ENCODE measurements around the gene RNF26. TPM values are rescaled to one million over a fixed set of nuclear protein-coding genes. Genes with fewer than 3 reads are reported as not detected.

Gene RNF26
- total RNA-seq, 2 donors from 2014 or later: 51.8 to 76.3 TPM

- H3K4me3 Mint-ChIP-seq: no peak overlapping the region
- Histone ChIP-seq H3K4me3 (ENCODE audit: low read length) (no peak overlapping the region), H3K4me1 (ENCODE audit: control insufficient read depth, insufficient read depth, low read length) (no peaks in the 10 kb centered on the region), H3K27ac (ENCODE audit: low read depth, low read length) (no peak overlapping the region), H3K27me3 (ENCODE audit: control insufficient read depth, insufficient read depth, low read length, poor library complexity, severe bottlenecking) (peaks cover 57% of the 10 kb centered on the region), H3K36me3 (ENCODE audit: control insufficient read depth, insufficient read depth, low read length) (no peaks in the 10 kb centered on the region), H3K9ac (ENCODE audit: extremely low read depth, low read length, poor library complexity, severe bottlenecking) (no peak overlapping the region), H3K9me3 (ENCODE audit: control insufficient read depth, low read length) (no peaks in the 10 kb centered on the region)
- H3K9me3 Mint-ChIP-seq: peaks cover 1% of the 10 kb centered on the region
- no peak for TF ChIP-seq CTCF (conservative IDR thresholded peaks at IDR 0.05)
- H3K27ac Mint-ChIP-seq: no peak overlapping the region
- H3K36me3 Mint-ChIP-seq (ENCODE audit: low read depth): no peaks in the 10 kb centered on the region
- no peak for DNase-seq
- H3K4me1 Mint-ChIP-seq: no peaks in the 10 kb centered on the region
- H3K27me3 Mint-ChIP-seq (ENCODE audit: insufficient read depth): peaks cover 75% of the 10 kb centered on the region
- WGBS, 2 experiments (ENCODE audit: insufficient coverage in 1 of 2, insufficient read length in 1 of 2): 89 to 90% methylated on average over 7 to 12 of the region's 12 CpGs
Observed at GRCh38 chr11:119345685-119346084, 11.4 kb downstream of the RNF26 start.

- no peak for TF ChIP-seq CTCF (conservative IDR thresholded peaks at IDR 0.05)
- H3K27ac ChIP-seq (ENCODE audit: low read depth, low read length): no peak within 1 kb of the TSS
- H3K4me3 ChIP-seq (ENCODE audit: low read length): no peak within 1 kb of the TSS
- H3K27me3 Mint-ChIP-seq (ENCODE audit: insufficient read depth): peaks cover 73% of the 10 kb centered on the region
- no peaks in the 10 kb centered on the region for H3K36me3 ChIP-seq (ENCODE audit: control insufficient read depth, insufficient read depth, low read length)
- H3K4me1 Mint-ChIP-seq: no peaks in the 10 kb centered on the region
- no peaks in the 10 kb centered on the region for H3K9me3 ChIP-seq (ENCODE audit: control insufficient read depth, low read length)
- H3K9me3 Mint-ChIP-seq: peaks cover 1% of the 10 kb centered on the region
- no peaks in the 10 kb centered on the region for H3K4me1 ChIP-seq (ENCODE audit: control insufficient read depth, insufficient read depth, low read length)
- peaks cover 48% of the 10 kb centered on the region for H3K27me3 ChIP-seq (ENCODE audit: control insufficient read depth, insufficient read depth, low read length, poor library complexity, severe bottlenecking)
- H3K4me3 Mint-ChIP-seq: no peak within 1 kb of the TSS
- WGBS, 2 experiments (ENCODE audit: insufficient coverage in 1 of 2, insufficient read length in 1 of 2): 79 to 83% methylated on average over 1 to 6 of the region's 6 CpGs
- H3K9ac ChIP-seq (ENCODE audit: extremely low read depth, low read length, poor library complexity, severe bottlenecking): no peak within 1 kb of the TSS
- no peaks in the 10 kb centered on the region for H3K36me3 Mint-ChIP-seq (ENCODE audit: low read depth)
- no peak for DNase-seq
- no peak within 1 kb of the TSS for H3K27ac Mint-ChIP-seq
Observed at GRCh38 chr11:119346605-119347004, 12.3 kb downstream of the RNF26 start, which contains the start of gene MFRP. MFRP (minus strand) TSS chr11:119346705; CDS start chr11:119346513, 192 bp downstream.

- peaks cover 42% of the 10 kb centered on the region for H3K27me3 ChIP-seq (ENCODE audit: control insufficient read depth, insufficient read depth, low read length, poor library complexity, severe bottlenecking)
- Mint-ChIP-seq H3K4me1 (no peaks in the 10 kb centered on the region), H3K9me3 (peaks cover 1% of the 10 kb centered on the region), H3K27ac (no peak overlapping the region), H3K27me3 (ENCODE audit: insufficient read depth) (peaks cover 73% of the 10 kb centered on the region), H3K36me3 (ENCODE audit: low read depth) (no peaks in the 10 kb centered on the region), H3K4me3 (no peak overlapping the region)
- no peak overlapping the region for H3K4me3 ChIP-seq (ENCODE audit: low read length)
- TF ChIP-seq CTCF (conservative IDR thresholded peaks at IDR 0.05): no peak
- no peaks in the 10 kb centered on the region for H3K36me3 ChIP-seq (ENCODE audit: control insufficient read depth, insufficient read depth, low read length)
- H3K9ac ChIP-seq (ENCODE audit: extremely low read depth, low read length, poor library complexity, severe bottlenecking): no peak overlapping the region
- H3K4me1 ChIP-seq (ENCODE audit: control insufficient read depth, insufficient read depth, low read length): no peaks in the 10 kb centered on the region
- H3K27ac ChIP-seq (ENCODE audit: low read depth, low read length): no peak overlapping the region
- H3K9me3 ChIP-seq (ENCODE audit: control insufficient read depth, low read length): no peaks in the 10 kb centered on the region
- 83 to 84% methylated on average over 1 to 2 of the region's 2 CpGs for WGBS, 2 experiments (ENCODE audit: insufficient coverage in 1 of 2, insufficient read length in 1 of 2)
- no peak for DNase-seq
Observed at GRCh38 chr11:119347242-119347641, 12.9 kb downstream of the RNF26 start.
